Measurements from ENCODE around the gene ZC3H8.

DNA sequence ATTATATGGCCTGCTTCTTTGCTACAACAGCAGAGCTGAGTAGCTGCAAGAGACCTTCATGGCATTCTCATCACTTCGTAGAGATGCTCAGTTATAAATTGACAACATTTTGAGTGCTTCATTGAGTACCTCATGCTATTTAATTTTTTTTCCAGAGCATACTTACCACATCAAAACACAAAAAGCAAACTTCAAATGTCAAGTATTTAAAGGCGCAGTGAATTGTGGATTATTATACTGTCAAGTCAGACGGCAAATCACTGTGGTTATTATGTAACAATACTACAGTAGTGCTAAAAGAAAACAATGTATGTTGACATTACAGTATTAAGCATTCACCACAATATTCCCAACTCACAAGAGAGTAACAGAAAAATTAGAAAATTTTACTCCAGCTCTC lies 12.5 kb downstream of the ZC3H8 start:
- TF ChIP-seq, protein P1, sequence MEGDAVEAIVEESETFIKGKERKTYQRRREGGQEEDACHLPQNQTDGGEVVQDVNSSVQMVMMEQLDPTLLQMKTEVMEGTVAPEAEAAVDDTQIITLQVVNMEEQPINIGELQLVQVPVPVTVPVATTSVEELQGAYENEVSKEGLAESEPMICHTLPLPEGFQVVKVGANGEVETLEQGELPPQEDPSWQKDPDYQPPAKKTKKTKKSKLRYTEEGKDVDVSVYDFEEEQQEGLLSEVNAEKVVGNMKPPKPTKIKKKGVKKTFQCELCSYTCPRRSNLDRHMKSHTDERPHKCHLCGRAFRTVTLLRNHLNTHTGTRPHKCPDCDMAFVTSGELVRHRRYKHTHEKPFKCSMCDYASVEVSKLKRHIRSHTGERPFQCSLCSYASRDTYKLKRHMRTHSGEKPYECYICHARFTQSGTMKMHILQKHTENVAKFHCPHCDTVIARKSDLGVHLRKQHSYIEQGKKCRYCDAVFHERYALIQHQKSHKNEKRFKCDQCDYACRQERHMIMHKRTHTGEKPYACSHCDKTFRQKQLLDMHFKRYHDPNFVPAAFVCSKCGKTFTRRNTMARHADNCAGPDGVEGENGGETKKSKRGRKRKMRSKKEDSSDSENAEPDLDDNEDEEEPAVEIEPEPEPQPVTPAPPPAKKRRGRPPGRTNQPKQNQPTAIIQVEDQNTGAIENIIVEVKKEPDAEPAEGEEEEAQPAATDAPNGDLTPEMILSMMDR (conservative IDR thresholded peaks at IDR 0.05; ENCODE audit: low read length): no peak
- TF ChIP-seq EZH2phosphoT487 (IDR thresholded peaks at IDR 0.05; ENCODE audit: borderline replicate concordance): no peak

Measured in Loucy (cell line).